Measurements from ENCODE around the gene PLA2G3.

- TF ChIP-seq POLR2A (IDR thresholded peaks at IDR 0.05) (no peak), CTCF (IDR thresholded peaks at IDR 0.05) (no peak), POLR2AphosphoS5 (IDR thresholded peaks at IDR 0.05; ENCODE audit: insufficient read depth in 1 of 2, low read depth in 1 of 2) (no peak)
These were observed 14.7 kb upstream of the PLA2G3 start for GRCh38 chr22:31154975-31155374.

All from vagina (tissue), 2 donors.